ENCODE results near the gene RNU1-4.
"Not testable (repeated sequence)": the region's sequence is repeated elsewhere in the genome, so short reads cannot be mapped to it uniquely, and the experiment has no call there.

Gene RNU1-4

DNA sequence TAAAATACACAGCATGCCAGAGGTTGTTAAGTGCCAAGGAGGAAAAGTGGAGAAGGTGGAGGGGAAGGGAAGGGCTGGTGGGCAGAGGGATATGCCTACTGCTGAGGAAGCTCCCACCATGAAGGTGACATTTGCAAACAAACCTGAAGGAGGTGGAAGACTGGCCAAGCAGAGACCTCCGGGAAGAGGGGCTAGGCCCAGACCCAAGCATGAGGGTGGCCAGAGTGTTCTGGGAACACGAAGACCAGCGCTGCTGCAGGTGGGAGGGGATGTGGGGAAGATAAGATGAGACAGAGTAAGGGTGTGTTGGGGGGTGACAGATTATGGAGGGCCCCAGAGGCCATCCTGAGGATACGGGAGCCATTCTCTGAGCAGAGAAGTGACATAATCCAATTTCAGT, 37.5 kb downstream of the RNU1-4 start:
- not testable (repeated sequence) for H3K9ac ChIP-seq (ENCODE audit: low read length); H2AK5ac ChIP-seq (ENCODE audit: low read length); H3K27me3 ChIP-seq (ENCODE audit: insufficient read depth, low read length); H3K4me2 ChIP-seq (ENCODE audit: low read length); H4K12ac ChIP-seq (ENCODE audit: low read depth, low read length); H3K79me1 ChIP-seq (ENCODE audit: low read length); H3K18ac ChIP-seq (ENCODE audit: low read length); H3K4ac ChIP-seq (ENCODE audit: low read depth, low read length); H3K9me3 ChIP-seq (ENCODE audit: insufficient read depth, low read depth, low read length); H3K4me3 ChIP-seq (ENCODE audit: low read depth, low read length); H2BK12ac ChIP-seq (ENCODE audit: low read length); H2BK5ac ChIP-seq (ENCODE audit: low read depth, low read length, poor library complexity); H2AFZ ChIP-seq (ENCODE audit: insufficient read depth, low read length, poor library complexity); H2BK120ac ChIP-seq (ENCODE audit: insufficient read depth, low read length, poor library complexity); H3K36me3 ChIP-seq (ENCODE audit: control insufficient read depth in 1 of 2, insufficient read depth in 2 of 2, low read length in 2 of 2); DNase-seq; H3K79me2 ChIP-seq (ENCODE audit: control insufficient read depth, insufficient read depth, low read length, poor library complexity); H3K27ac ChIP-seq (ENCODE audit: low read depth, low read length); H4K8ac ChIP-seq (ENCODE audit: low read depth, low read length); H3K4me1 ChIP-seq (ENCODE audit: control insufficient read depth in 1 of 2, insufficient read depth in 2 of 2, low read length in 2 of 2); H3K23ac ChIP-seq (ENCODE audit: low read length); H3K14ac ChIP-seq (ENCODE audit: low read length); H4K91ac ChIP-seq (ENCODE audit: low read depth, low read length)
- WGBS (ENCODE audit: extremely low coverage, insufficient coverage, insufficient read length), result no CpG with 5 or more reads among the region's 4 CpGs

DNA sequence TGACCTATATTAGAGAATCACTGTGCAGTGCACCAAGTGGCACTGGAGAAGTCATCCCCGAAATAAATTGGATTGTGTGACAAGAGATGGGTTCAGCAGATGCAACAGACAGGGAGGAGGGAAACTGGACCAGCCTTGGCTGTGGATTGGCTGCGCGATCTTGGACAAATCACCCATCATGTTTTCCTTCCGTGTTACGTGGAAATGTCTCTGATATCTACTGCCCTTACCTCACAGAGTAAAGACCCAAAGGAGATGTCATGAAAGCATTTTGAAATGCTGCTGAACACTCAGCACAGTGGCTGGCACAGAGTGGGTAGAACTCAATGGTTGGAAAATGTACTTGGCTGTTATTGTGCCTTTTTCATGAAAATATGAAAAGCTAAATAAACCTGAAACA, 39.2 kb downstream of the RNU1-4 start:
- WGBS (ENCODE audit: extremely low coverage, insufficient coverage, insufficient read length), result no CpG with 5 or more reads among the region's 5 CpGs
- not testable (repeated sequence) for H3K79me2 ChIP-seq (ENCODE audit: control insufficient read depth, insufficient read depth, low read length, poor library complexity); H3K9ac ChIP-seq (ENCODE audit: low read length); H4K91ac ChIP-seq (ENCODE audit: low read depth, low read length); H3K27me3 ChIP-seq (ENCODE audit: insufficient read depth, low read length); H3K18ac ChIP-seq (ENCODE audit: low read length); H3K4me1 ChIP-seq (ENCODE audit: control insufficient read depth in 1 of 2, insufficient read depth in 2 of 2, low read length in 2 of 2); H2BK12ac ChIP-seq (ENCODE audit: low read length); H3K79me1 ChIP-seq (ENCODE audit: low read length); H3K36me3 ChIP-seq (ENCODE audit: control insufficient read depth in 1 of 2, insufficient read depth in 2 of 2, low read length in 2 of 2); H3K27ac ChIP-seq (ENCODE audit: low read depth, low read length); DNase-seq; H2AFZ ChIP-seq (ENCODE audit: insufficient read depth, low read length, poor library complexity); H3K4me2 ChIP-seq (ENCODE audit: low read length); H3K23ac ChIP-seq (ENCODE audit: low read length); H3K9me3 ChIP-seq (ENCODE audit: insufficient read depth, low read depth, low read length); H4K12ac ChIP-seq (ENCODE audit: low read depth, low read length); H2BK120ac ChIP-seq (ENCODE audit: insufficient read depth, low read length, poor library complexity); H2BK5ac ChIP-seq (ENCODE audit: low read depth, low read length, poor library complexity); H4K8ac ChIP-seq (ENCODE audit: low read depth, low read length); H3K4ac ChIP-seq (ENCODE audit: low read depth, low read length); H3K14ac ChIP-seq (ENCODE audit: low read length); H3K4me3 ChIP-seq (ENCODE audit: low read depth, low read length); H2AK5ac ChIP-seq (ENCODE audit: low read length)

DNA sequence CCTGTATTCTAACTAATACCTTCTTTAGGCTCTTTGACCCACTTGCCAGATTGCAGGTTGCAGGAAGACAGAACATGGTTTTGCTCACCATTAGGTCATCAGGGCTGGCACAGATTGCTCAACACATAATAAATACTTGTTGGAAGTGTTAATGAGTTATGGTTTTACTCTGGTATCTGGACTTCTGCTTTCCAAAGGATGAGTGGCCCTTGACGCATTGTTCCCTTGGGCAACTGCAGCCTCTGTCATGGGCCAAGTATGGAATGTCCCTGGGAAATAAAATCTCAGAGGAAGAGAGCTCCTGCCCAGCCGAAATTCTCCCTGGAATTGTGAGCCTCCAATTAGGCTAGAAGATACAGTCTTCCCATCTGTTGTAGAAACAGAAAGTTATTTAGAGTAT, 40.7 kb downstream of the RNU1-4 start:
- H2AFZ ChIP-seq (ENCODE audit: insufficient read depth, low read length, poor library complexity); H3K4me2 ChIP-seq (ENCODE audit: low read length); H4K8ac ChIP-seq (ENCODE audit: low read depth, low read length); H3K14ac ChIP-seq (ENCODE audit: low read length); H3K4me1 ChIP-seq (ENCODE audit: control insufficient read depth in 1 of 2, insufficient read depth in 2 of 2, low read length in 2 of 2); H3K9ac ChIP-seq (ENCODE audit: low read length); H3K9me3 ChIP-seq (ENCODE audit: insufficient read depth, low read depth, low read length); H3K4me3 ChIP-seq (ENCODE audit: low read depth, low read length); H3K4ac ChIP-seq (ENCODE audit: low read depth, low read length); H4K91ac ChIP-seq (ENCODE audit: low read depth, low read length); H3K79me2 ChIP-seq (ENCODE audit: control insufficient read depth, insufficient read depth, low read length, poor library complexity); H3K36me3 ChIP-seq (ENCODE audit: control insufficient read depth in 1 of 2, insufficient read depth in 2 of 2, low read length in 2 of 2); H4K12ac ChIP-seq (ENCODE audit: low read depth, low read length); H2BK5ac ChIP-seq (ENCODE audit: low read depth, low read length, poor library complexity); H2BK12ac ChIP-seq (ENCODE audit: low read length); H2BK120ac ChIP-seq (ENCODE audit: insufficient read depth, low read length, poor library complexity); DNase-seq; H3K23ac ChIP-seq (ENCODE audit: low read length); H3K18ac ChIP-seq (ENCODE audit: low read length); H3K79me1 ChIP-seq (ENCODE audit: low read length); H3K27me3 ChIP-seq (ENCODE audit: insufficient read depth, low read length); H2AK5ac ChIP-seq (ENCODE audit: low read length); H3K27ac ChIP-seq (ENCODE audit: low read depth, low read length): not testable (repeated sequence)
- no CpG with 5 or more reads among the region's 2 CpGs for WGBS (ENCODE audit: extremely low coverage, insufficient coverage, insufficient read length)

DNA sequence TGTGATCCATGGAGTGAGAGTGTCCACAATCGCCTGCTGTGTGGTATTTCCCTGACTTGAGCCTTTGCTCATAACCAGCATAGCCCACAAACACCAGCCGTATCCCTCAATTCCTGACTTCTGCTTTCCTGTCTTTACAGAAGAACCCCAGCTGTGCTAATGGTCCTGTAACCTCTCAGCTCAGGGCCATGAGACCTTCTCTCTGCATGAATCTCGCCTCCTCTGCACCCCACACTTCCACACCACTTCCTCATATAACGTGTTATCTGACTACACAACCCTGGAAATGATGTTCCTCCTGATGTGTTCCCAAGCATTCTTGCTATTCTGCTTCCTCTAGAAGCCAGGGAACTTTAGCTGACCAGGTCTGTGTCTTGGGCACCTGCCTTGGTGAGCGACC, 41.3 kb downstream of the RNU1-4 start:
- H4K91ac ChIP-seq (ENCODE audit: low read depth, low read length); H3K36me3 ChIP-seq (ENCODE audit: control insufficient read depth in 1 of 2, insufficient read depth in 2 of 2, low read length in 2 of 2); DNase-seq; H3K9me3 ChIP-seq (ENCODE audit: insufficient read depth, low read depth, low read length); H2AK5ac ChIP-seq (ENCODE audit: low read length); H2BK120ac ChIP-seq (ENCODE audit: insufficient read depth, low read length, poor library complexity); H2BK12ac ChIP-seq (ENCODE audit: low read length); H3K79me2 ChIP-seq (ENCODE audit: control insufficient read depth, insufficient read depth, low read length, poor library complexity); H3K4me2 ChIP-seq (ENCODE audit: low read length); H4K12ac ChIP-seq (ENCODE audit: low read depth, low read length); H3K4me1 ChIP-seq (ENCODE audit: control insufficient read depth in 1 of 2, insufficient read depth in 2 of 2, low read length in 2 of 2); H3K23ac ChIP-seq (ENCODE audit: low read length); H3K4me3 ChIP-seq (ENCODE audit: low read depth, low read length); H3K9ac ChIP-seq (ENCODE audit: low read length); H3K18ac ChIP-seq (ENCODE audit: low read length); H2BK5ac ChIP-seq (ENCODE audit: low read depth, low read length, poor library complexity); H3K14ac ChIP-seq (ENCODE audit: low read length); H3K27ac ChIP-seq (ENCODE audit: low read depth, low read length); H3K79me1 ChIP-seq (ENCODE audit: low read length); H2AFZ ChIP-seq (ENCODE audit: insufficient read depth, low read length, poor library complexity); H3K27me3 ChIP-seq (ENCODE audit: insufficient read depth, low read length); H4K8ac ChIP-seq (ENCODE audit: low read depth, low read length); H3K4ac ChIP-seq (ENCODE audit: low read depth, low read length): not testable (repeated sequence)
- WGBS (ENCODE audit: extremely low coverage, insufficient coverage, insufficient read length), result no CpG with 5 or more reads among the region's 5 CpGs
